ENCODE data around the gene SDHAF3.

DNA sequence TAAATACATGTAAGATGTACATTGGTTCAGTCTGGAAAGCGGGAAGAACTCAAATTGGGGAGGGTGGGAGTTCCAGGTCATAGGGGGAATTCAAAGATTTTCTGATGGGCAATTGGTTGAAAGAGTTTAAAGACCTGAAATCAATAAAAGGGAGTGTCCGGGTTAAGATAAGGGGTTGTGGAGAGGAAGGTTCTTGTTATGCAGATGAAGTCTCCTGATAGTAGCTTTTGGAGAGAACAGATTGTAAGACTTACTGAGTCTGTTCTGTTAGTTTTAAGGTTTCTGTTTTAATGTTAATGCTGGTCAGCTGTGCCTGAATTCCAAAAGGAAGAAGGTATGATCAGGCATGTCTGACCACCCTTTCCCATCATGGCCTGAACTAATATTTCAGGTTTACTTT lies 48.8 kb downstream of the SDHAF3 start:
- TF ChIP-seq, protein P1, sequence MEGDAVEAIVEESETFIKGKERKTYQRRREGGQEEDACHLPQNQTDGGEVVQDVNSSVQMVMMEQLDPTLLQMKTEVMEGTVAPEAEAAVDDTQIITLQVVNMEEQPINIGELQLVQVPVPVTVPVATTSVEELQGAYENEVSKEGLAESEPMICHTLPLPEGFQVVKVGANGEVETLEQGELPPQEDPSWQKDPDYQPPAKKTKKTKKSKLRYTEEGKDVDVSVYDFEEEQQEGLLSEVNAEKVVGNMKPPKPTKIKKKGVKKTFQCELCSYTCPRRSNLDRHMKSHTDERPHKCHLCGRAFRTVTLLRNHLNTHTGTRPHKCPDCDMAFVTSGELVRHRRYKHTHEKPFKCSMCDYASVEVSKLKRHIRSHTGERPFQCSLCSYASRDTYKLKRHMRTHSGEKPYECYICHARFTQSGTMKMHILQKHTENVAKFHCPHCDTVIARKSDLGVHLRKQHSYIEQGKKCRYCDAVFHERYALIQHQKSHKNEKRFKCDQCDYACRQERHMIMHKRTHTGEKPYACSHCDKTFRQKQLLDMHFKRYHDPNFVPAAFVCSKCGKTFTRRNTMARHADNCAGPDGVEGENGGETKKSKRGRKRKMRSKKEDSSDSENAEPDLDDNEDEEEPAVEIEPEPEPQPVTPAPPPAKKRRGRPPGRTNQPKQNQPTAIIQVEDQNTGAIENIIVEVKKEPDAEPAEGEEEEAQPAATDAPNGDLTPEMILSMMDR (IDR thresholded peaks at IDR 0.05) = no peak
- TF ChIP-seq POLR2AphosphoS5 (IDR thresholded peaks at IDR 0.05) (no peak), POLR2A (IDR thresholded peaks at IDR 0.05; ENCODE audit: low read depth) (no peak), EP300 (IDR thresholded peaks at IDR 0.05) (no peak)
